GM18868 (cell line): ENCODE measurements around the gene TBC1D32.
"Not testable (repeated sequence)": the region's sequence is repeated elsewhere in the genome, so short reads cannot be mapped to it uniquely, and the experiment has no call there.

ENCODE experiments used
- ATAC-seq: cut with Tn5 transposase; IDR thresholded peaks from one replicate; pipeline ENCODE4 v1.9.1; 2021; ENCODE audit warnings: mild to moderate bottlenecking, moderate library complexity; ENCODE audit not compliant: unreplicated experiment

TBC1D32 gene, protein sequence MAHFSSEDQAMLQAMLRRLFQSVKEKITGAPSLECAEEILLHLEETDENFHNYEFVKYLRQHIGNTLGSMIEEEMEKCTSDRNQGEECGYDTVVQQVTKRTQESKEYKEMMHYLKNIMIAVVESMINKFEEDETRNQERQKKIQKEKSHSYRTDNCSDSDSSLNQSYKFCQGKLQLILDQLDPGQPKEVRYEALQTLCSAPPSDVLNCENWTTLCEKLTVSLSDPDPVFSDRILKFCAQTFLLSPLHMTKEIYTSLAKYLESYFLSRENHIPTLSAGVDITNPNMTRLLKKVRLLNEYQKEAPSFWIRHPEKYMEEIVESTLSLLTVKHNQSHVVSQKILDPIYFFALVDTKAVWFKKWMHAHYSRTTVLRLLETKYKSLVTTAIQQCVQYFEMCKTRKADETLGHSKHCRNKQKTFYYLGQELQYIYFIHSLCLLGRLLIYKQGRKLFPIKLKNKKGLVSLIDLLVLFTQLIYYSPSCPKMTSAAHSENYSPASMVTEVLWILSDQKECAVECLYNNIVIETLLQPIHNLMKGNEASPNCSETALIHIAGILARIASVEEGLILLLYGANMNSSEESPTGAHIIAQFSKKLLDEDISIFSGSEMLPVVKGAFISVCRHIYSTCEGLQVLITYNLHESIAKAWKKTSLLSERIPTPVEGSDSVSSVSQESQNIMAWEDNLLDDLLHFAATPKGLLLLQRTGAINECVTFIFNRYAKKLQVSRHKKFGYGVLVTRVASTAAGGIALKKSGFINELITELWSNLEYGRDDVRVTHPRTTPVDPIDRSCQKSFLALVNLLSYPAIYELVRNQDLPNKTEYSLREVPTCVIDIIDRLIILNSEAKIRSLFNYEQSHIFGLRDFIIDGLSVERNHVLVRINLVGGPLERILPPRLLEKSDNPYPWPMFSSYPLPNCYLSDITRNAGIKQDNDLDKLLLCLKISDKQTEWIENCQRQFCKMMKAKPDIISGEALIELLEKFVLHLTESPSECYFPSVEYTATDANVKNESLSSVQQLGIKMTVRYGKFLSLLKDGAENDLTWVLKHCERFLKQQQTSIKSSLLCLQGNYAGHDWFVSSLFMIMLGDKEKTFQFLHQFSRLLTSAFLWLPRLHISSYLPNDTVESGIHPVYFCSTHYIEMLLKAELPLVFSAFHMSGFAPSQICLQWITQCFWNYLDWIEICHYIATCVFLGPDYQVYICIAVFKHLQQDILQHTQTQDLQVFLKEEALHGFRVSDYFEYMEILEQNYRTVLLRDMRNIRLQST

GRCh38 chr6:121334299-121335086 is at the start of gene TBC1D32:
Gene TBC1D32, minus strand, starts transcription at chr6:121334480. Its CDS starts 50 bp downstream, at chr6:121334430.
- peak; percentile 88 for ATAC-seq

- no peak for ATAC-seq
Observed at GRCh38 chr6:121383478-121383877, 49.2 kb upstream of the TBC1D32 start.

DNA sequence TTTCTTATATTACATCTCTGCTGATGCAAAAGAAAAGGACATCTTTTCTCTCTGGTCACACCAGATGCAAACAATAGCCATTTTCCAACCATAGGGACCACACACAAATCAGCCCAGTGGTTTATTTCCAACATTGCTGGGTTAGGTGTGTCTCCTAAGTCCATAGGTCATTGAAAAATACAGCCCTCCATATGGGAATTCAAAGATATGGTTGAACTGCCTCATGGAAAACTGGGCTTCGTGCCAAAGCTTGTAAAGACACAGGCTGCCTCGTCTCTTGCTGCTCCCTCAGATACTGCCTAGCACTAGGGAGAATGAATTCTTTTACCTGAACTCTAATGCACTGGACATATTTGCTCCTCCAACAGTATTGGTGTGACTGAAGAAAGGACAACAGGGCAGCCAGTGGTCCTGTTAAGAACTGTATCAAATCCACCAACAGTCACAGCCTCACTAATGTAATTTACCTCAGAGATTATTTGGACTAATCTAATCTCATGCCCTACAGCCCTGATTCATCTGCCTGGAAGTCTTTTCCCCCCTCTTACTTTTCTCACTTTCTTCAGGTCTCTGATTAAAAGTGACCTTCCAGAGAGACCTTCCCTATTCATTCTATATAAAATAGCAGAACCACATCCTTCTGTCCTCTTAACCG is 48.3 kb upstream of the TBC1D32 start:
- ATAC-seq, result no peak

DNA sequence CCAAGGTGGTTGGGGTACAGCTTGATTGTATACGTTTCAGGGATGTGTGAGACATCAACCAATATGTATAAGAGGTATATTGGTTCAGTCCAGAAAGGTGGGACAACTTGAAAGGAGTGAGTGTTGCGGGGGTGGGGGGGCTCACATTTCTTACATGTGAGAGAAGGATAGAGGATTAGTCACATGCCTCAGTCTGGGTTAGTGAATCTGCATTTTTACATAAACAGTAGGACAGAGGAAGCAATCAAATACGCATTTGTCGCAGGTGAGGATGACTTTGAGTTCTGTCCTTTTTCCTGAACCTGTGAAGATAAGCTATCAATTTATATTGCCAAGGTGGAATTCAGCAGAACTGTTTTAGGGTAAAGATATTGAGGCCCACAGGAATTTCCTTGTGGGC is 42.1 kb upstream of the TBC1D32 start:
- no peak for ATAC-seq

DNA sequence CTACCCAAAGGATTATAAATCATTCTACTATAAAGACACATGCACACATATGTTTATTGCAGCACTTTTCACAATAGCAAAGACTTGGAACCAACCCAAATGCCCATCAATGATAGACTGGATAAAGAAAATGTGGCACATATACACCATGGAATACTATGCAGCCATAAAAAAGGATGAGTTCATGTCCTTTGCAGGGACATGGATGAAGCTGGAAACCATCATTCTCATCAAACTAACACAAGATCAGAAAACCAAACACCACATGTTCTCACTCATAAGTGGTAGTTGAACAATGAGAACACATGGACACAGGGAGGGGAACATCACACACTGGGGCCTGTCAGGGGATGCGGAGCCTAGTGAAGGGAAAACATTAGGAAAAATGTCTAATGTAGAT is 39.9 kb upstream of the TBC1D32 start:
- ATAC-seq, result not testable (repeated sequence)

GRCh38 chr6:121365536-121366521 is 31.5 kb upstream of the TBC1D32 start:
- ATAC-seq, result no peak

GRCh38 chr6:121356575-121356974 is 22.3 kb upstream of the TBC1D32 start:
- ATAC-seq, result peak; percentile 46

GRCh38 chr6:121354764-121355163 is 20.5 kb upstream of the TBC1D32 start:
- ATAC-seq, result no peak

DNA sequence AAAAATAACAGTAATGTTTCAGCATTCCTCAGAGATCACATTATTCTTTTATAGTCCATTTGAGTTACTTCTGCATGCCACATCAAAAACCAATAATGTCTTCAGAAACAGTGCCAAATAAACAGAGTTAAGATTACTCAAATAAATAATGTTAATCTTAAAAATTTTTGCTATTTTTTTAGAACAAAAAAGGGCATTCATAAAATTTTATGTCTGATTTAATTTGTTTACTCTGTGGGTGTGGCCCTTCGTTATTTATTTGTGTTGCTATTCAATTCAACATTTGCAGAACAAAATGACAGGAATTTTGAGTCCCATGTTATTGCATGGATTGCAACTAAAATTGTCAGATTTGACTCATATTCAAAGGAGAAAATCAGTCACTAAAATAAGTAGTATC is 18.7 kb upstream of the TBC1D32 start:
- no peak for ATAC-seq

DNA sequence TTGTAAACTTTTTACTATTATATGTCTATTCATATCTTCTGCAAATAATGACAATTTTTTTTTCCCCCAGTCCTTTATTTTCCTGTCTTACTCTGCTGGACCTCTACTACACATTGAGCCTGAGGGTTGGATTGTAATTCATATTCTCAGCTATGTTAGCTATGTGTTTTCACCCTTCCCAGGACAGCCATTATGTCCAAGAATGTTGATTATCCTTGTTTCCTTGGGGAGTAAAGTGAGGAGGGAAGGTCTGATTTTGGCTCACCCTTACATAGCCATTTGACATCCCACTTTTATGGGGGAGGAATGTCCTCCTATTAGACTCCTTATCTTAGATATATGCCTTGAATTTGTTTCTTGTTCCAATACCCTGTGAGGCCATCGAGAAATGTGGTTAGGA is 17.6 kb upstream of the TBC1D32 start:
- no peak for ATAC-seq

DNA sequence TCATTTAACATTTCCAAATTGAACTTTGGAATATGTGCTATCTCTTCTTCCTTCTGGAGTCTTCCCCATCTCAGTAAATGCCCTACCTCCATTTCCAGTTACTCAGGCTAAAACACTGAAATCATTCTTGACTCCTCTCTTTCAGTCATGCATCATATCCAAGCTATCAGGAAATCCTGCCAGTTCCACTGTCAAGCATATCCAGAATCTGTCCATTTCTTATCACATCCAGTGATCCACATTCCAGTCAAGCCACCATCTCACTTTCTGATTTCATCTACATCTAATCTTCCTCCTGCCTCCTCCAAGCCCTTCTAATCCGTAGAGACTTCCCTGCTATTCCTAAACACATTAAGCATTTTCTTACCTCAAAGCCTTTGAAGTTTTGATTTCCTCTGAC is 15.3 kb upstream of the TBC1D32 start:
- no peak for ATAC-seq

- ATAC-seq, result no peak
Observed at GRCh38 chr6:121347484-121347883, 13.2 kb upstream of the TBC1D32 start.

GRCh38 chr6:121344539-121344938 is 10.3 kb upstream of the TBC1D32 start:
- ATAC-seq, result no peak

GRCh38 chr6:121339639-121340226 is 5.5 kb upstream of the TBC1D32 start:
- ATAC-seq, result no peak

GRCh38 chr6:121338956-121339355 is 4.7 kb upstream of the TBC1D32 start:
- ATAC-seq, result no peak

DNA sequence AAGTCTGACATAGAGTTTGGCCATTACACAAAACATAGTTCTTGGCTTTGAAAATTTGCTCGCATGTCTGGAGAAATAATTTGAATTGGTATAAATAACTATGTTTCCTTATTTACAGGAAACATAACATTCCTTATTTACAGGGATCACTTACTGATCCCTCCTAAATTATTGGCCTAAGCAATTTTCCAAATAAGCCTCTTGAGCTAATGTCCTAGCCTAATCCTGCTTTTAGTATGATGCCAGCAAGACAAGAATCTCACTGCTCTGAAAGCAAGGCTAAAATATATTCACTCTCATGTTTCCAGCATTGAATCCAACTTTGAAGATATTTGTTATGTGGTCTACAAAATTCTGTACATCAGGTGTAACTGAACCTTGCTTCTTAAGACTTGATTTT is 4.1 kb upstream of the TBC1D32 start:
- no peak for ATAC-seq

- peak; percentile 4 for ATAC-seq
Observed at GRCh38 chr6:121335087-121336008, 1.1 kb upstream of the TBC1D32 start.
